Measurements from ENCODE around the gene UGT1A8. TPM values are rescaled to one million over a fixed set of nuclear protein-coding genes. Genes with fewer than 3 reads are reported as not detected.

UGT1A8 gene
- total RNA-seq, 2 experiments from 2014 or later, result not detected

- H3K27me3 Mint-ChIP-seq, result peaks cover 7% of the 10 kb centered on the region
- Histone ChIP-seq H3K27me3 (ENCODE audit: control insufficient read depth in 1 of 2, insufficient read depth in 2 of 2, low read length in 2 of 2) (peaks cover 0 to 2% of the 10 kb centered on the region in 2 experiments), H3K4me1 (ENCODE audit: insufficient read depth, low read length) (no peaks in the 10 kb centered on the region), H3K4me3 (ENCODE audit: low read length) (no peak overlapping the region), H3K36me3 (ENCODE audit: insufficient read depth, low read length) (no peaks in the 10 kb centered on the region), H3K27ac (ENCODE audit: low read depth in 1 of 2, low read length in 2 of 2) (no peak overlapping the region), H3K9me3 (ENCODE audit: control insufficient read depth in 1 of 2, insufficient read depth in 1 of 2, low read length in 2 of 2) (peaks cover 0 to 18% of the 10 kb centered on the region in 2 experiments)
- H3K4me3 Mint-ChIP-seq, result no peak overlapping the region
- H3K9me3 Mint-ChIP-seq, result no peaks in the 10 kb centered on the region
- H3K4me1 Mint-ChIP-seq (ENCODE audit: low read depth), result no peaks in the 10 kb centered on the region
- POLR2A ChIA-PET, result no interaction called here
- CTCF ChIA-PET, result no interaction called here
- DNase-seq (peak in 1 of 14 experiments; percentile 2), ATAC-seq (ENCODE audit: poor library complexity) (no peak)
- H3K27ac Mint-ChIP-seq, result no peak overlapping the region
- no peaks in the 10 kb centered on the region for H3K36me3 Mint-ChIP-seq (ENCODE audit: low read depth)
- TF ChIP-seq, protein P1, sequence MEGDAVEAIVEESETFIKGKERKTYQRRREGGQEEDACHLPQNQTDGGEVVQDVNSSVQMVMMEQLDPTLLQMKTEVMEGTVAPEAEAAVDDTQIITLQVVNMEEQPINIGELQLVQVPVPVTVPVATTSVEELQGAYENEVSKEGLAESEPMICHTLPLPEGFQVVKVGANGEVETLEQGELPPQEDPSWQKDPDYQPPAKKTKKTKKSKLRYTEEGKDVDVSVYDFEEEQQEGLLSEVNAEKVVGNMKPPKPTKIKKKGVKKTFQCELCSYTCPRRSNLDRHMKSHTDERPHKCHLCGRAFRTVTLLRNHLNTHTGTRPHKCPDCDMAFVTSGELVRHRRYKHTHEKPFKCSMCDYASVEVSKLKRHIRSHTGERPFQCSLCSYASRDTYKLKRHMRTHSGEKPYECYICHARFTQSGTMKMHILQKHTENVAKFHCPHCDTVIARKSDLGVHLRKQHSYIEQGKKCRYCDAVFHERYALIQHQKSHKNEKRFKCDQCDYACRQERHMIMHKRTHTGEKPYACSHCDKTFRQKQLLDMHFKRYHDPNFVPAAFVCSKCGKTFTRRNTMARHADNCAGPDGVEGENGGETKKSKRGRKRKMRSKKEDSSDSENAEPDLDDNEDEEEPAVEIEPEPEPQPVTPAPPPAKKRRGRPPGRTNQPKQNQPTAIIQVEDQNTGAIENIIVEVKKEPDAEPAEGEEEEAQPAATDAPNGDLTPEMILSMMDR (IDR thresholded peaks at IDR 0.05), result no peak
- intact Hi-C loops (cut with DNase I, micrococcal nuclease), result no loop called here
These were observed 198.9 kb downstream of the UGT1A8 start for GRCh38 chr2:233816334-233816733.

- Histone ChIP-seq H3K27ac (ENCODE audit: low read depth in 1 of 2, low read length in 2 of 2) (no peak overlapping the region), H3K4me1 (ENCODE audit: insufficient read depth, low read length) (no peaks in the 10 kb centered on the region), H3K36me3 (ENCODE audit: insufficient read depth, low read length) (no peaks in the 10 kb centered on the region), H3K9me3 (ENCODE audit: control insufficient read depth in 1 of 2, insufficient read depth in 1 of 2, low read length in 2 of 2) (peaks cover 0 to 16% of the 10 kb centered on the region in 2 experiments), H3K27me3 (ENCODE audit: control insufficient read depth in 1 of 2, insufficient read depth in 2 of 2, low read length in 2 of 2) (peaks cover 0 to 2% of the 10 kb centered on the region in 2 experiments), H3K4me3 (ENCODE audit: low read length) (no peak overlapping the region)
- H3K4me1 Mint-ChIP-seq (ENCODE audit: low read depth), result no peaks in the 10 kb centered on the region
- H3K36me3 Mint-ChIP-seq (ENCODE audit: low read depth), result no peaks in the 10 kb centered on the region
- POLR2A ChIA-PET, result no interaction called here
- DNase-seq (peak in 1 of 14 experiments; percentile 10), ATAC-seq (ENCODE audit: poor library complexity) (no peak)
- CTCF ChIA-PET, result no interaction called here
- TF ChIP-seq, protein P1 (IDR thresholded peaks at IDR 0.05), result no peak
- H3K27ac Mint-ChIP-seq, result no peak overlapping the region
- H3K9me3 Mint-ChIP-seq, result no peaks in the 10 kb centered on the region
- H3K4me3 Mint-ChIP-seq, result no peak overlapping the region
- intact Hi-C loops (cut with DNase I, micrococcal nuclease), result no loop called here
- peaks cover 11% of the 10 kb centered on the region for H3K27me3 Mint-ChIP-seq
These were observed 199.3 kb downstream of the UGT1A8 start for GRCh38 chr2:233816771-233817170.

GRCh38 chr2:233817361-233817911, 200.0 kb downstream of the UGT1A8 start:
- Histone ChIP-seq H3K4me3 (ENCODE audit: low read length) (no peak overlapping the region), H3K4me1 (ENCODE audit: insufficient read depth, low read length) (no peaks in the 10 kb centered on the region), H3K27ac (ENCODE audit: low read depth in 1 of 2, low read length in 2 of 2) (no peak overlapping the region), H3K36me3 (ENCODE audit: insufficient read depth, low read length) (no peaks in the 10 kb centered on the region), H3K27me3 (ENCODE audit: control insufficient read depth in 1 of 2, insufficient read depth in 2 of 2, low read length in 2 of 2) (peaks cover 0 to 2% of the 10 kb centered on the region in 2 experiments), H3K9me3 (ENCODE audit: control insufficient read depth in 1 of 2, insufficient read depth in 1 of 2, low read length in 2 of 2) (peaks cover 0 to 13% of the 10 kb centered on the region in 2 experiments)
- Mint-ChIP-seq H3K36me3 (ENCODE audit: low read depth) (no peaks in the 10 kb centered on the region), H3K9me3 (no peaks in the 10 kb centered on the region), H3K27ac (no peak overlapping the region), H3K4me3 (no peak overlapping the region), H3K27me3 (peaks cover 7% of the 10 kb centered on the region), H3K4me1 (ENCODE audit: low read depth) (no peaks in the 10 kb centered on the region)
- CTCF ChIA-PET, result no interaction called here
- TF ChIP-seq, protein P1 (IDR thresholded peaks at IDR 0.05), result no peak
- POLR2A ChIA-PET, result no interaction called here
- DNase-seq (peak in 1 of 14 experiments; percentile 15), ATAC-seq (ENCODE audit: poor library complexity) (no peak)
- intact Hi-C loops (cut with DNase I, micrococcal nuclease), result no loop called here
